OCI-LY7 (cell line): ENCODE results near the gene DIP2A. TPM values are rescaled to one million over a fixed set of nuclear protein-coding genes. Genes with fewer than 3 reads are reported as not detected.

Experiments
- BruUV-seq: library from RNA; stranded (reverse); fragments of 400-500 nt; replicated peaks from 2 replicates; lab custom pipeline; 2021; lab: Mats Ljungman, UMichigan
- CTCF ChIA-PET: fragments of 300-600 bp; sonication (Branson Sonifier 250); formaldehyde crosslinking; loops from one replicate; lab custom pipeline; 2022; ENCODE audit warnings: antibody characterized with exemption; ENCODE audit not compliant: unreplicated experiment; lab: Charles Lee
- POLR2A ChIA-PET: fragments of 300-600 bp; sonication (Branson Sonifier 250); formaldehyde crosslinking; loops from one replicate; lab custom pipeline; 2022; ENCODE audit warnings: antibody characterized with exemption; lab: Charles Lee
- DNase-seq: peaks from one replicate; pipeline ENCODE4 v3.0.0-alpha.2; 2015; ENCODE audit warnings: low spot score
- H2AFZ ChIP-seq: fragments of 200-600 bp; sonication (generic), shearing (Covaris generic); 2 replicates; pipeline ENCODE4 v1.6.1; 2014; ENCODE audit warnings: mild to moderate bottlenecking, antibody characterized with exemption, low read length, moderate library complexity
- H3K27ac ChIP-seq: fragments of 200-600 bp; sonication (generic); 2 replicates; pipeline ENCODE4 v1.5.1; 2014; ENCODE audit warnings: mixed run types, low read depth, mild to moderate bottlenecking, moderate library complexity, low read length, inconsistent platforms; ENCODE audit not compliant: poor library complexity, severe bottlenecking
- H3K36me3 ChIP-seq: fragments of 200-600 bp; sonication (generic); 2 replicates; pipeline ENCODE4 v1.6.1; 2014; ENCODE audit warnings: mild to moderate bottlenecking, antibody characterized with exemption, low read length, moderate library complexity, mixed read lengths; ENCODE audit not compliant: insufficient read depth
- H3K4me1 ChIP-seq: fragments of 200-600 bp; sonication (generic); 2 replicates; pipeline ENCODE4 v1.5.1; 2014; ENCODE audit warnings: mild to moderate bottlenecking, low read length; ENCODE audit not compliant: insufficient read depth, poor library complexity, severe bottlenecking
- H3K4me2 ChIP-seq: fragments of 200-600 bp; sonication (generic); 2 replicates; pipeline ENCODE4 v1.6.1; 2014; ENCODE audit warnings: mild to moderate bottlenecking, low read length
- H3K4me3 ChIP-seq: fragments of 200-600 bp; sonication (generic); 2 replicates; pipeline ENCODE4 v1.5.1; 2014; ENCODE audit warnings: mild to moderate bottlenecking, low read depth, low read length; ENCODE audit not compliant: poor library complexity, severe bottlenecking
- H3K79me2 ChIP-seq: fragments of 200-600 bp; sonication (generic); 2 replicates; pipeline ENCODE4 v1.6.1; 2016; ENCODE audit warnings: low read depth, mild to moderate bottlenecking, low read length, moderate library complexity, mixed read lengths; ENCODE audit not compliant: insufficient read depth
- H3K9me2 ChIP-seq: fragments of 200-600 bp; sonication (generic); 2 replicates; pipeline ENCODE4 v1.6.1; 2016; ENCODE audit warnings: mild to moderate bottlenecking, low read length, mixed read lengths; ENCODE audit not compliant: insufficient read depth
- H3K9me3 ChIP-seq: fragments of 200-600 bp; sonication (generic); 2 replicates; pipeline ENCODE4 v1.6.1; 2014; ENCODE audit warnings: mild to moderate bottlenecking, mixed run types, low read length, mixed read lengths
- H4K20me1 ChIP-seq: fragments of 200-600 bp; sonication (generic); 2 replicates; pipeline ENCODE4 v1.6.1; 2014; ENCODE audit warnings: mild to moderate bottlenecking, antibody characterized with exemption, low read length, moderate library complexity, mixed read lengths; ENCODE audit not compliant: insufficient read depth
- EZH2phosphoT487 ChIP-seq: fragments of 200-600 bp; sonication (generic); IDR thresholded peaks from 2 replicates; pipeline ENCODE4 v1.6.1; 2018; ENCODE audit warnings: low read depth, borderline replicate concordance, mild to moderate bottlenecking, mixed run types, antibody characterized with exemption, low read length, moderate library complexity, mixed read lengths
- intact Hi-C: fragments of 100-400 bp; cut with micrococcal nuclease; formaldehyde crosslinking; loops from one replicate; pipeline ENCODE4 v1.10.0; 2022; ENCODE audit not compliant: unreplicated experiment
- total RNA-seq, 2 experiments: library from RNA; depleted of rRNA in 1 of 2; stranded (reverse); fragments of >200 nt in 1 of 2; shearing (Covaris generic) in 1 of 2; gene quantifications; 2 replicates each; pipeline ENCODE4 v1.2.3, GENCODE V29; 2014 to 2022
- TF ChIP-seq, protein P1 (sequence below): fragments of 200-600 bp; sonication (generic); conservative IDR thresholded peaks from 2 replicates; pipeline ENCODE4 v1.5.1; 2014; ENCODE audit warnings: mild to moderate bottlenecking, antibody characterized with exemption, low read length, moderate library complexity, mixed read lengths

The DIP2A gene
- total RNA-seq, 2 experiments from 2014 or later: 27.9 to 44.7 TPM

- no peak overlapping the region for H2AFZ ChIP-seq
- H3K9me3 ChIP-seq: no peaks in the 10 kb centered on the region
- no TSS peak for BruUV-seq
- peaks cover 60% of the 10 kb centered on the region for H3K36me3 ChIP-seq
- H3K4me3 ChIP-seq: no peak overlapping the region
- H4K20me1 ChIP-seq: no peaks in the 10 kb centered on the region
- DNase-seq: peak; percentile 13
- H3K9me2 ChIP-seq: no peaks in the 10 kb centered on the region
- TF ChIP-seq, protein P1, sequence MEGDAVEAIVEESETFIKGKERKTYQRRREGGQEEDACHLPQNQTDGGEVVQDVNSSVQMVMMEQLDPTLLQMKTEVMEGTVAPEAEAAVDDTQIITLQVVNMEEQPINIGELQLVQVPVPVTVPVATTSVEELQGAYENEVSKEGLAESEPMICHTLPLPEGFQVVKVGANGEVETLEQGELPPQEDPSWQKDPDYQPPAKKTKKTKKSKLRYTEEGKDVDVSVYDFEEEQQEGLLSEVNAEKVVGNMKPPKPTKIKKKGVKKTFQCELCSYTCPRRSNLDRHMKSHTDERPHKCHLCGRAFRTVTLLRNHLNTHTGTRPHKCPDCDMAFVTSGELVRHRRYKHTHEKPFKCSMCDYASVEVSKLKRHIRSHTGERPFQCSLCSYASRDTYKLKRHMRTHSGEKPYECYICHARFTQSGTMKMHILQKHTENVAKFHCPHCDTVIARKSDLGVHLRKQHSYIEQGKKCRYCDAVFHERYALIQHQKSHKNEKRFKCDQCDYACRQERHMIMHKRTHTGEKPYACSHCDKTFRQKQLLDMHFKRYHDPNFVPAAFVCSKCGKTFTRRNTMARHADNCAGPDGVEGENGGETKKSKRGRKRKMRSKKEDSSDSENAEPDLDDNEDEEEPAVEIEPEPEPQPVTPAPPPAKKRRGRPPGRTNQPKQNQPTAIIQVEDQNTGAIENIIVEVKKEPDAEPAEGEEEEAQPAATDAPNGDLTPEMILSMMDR: no peak
- no peak for TF ChIP-seq EZH2phosphoT487
- intact Hi-C loops: no loop called here
- H3K4me1 ChIP-seq: peaks cover 5% of the 10 kb centered on the region
- H3K27ac ChIP-seq: no peak overlapping the region
- H3K79me2 ChIP-seq: no peaks in the 10 kb centered on the region
- H3K4me2 ChIP-seq: no peak overlapping the region
- ChIA-PET POLR2A (interaction anchor here (0.7 kb wide), 1 partner anchor 170 kb away, joined by 3 read pairs; no protein-coding TSS in a partner anchor), CTCF (no interaction called here)
Measured at GRCh38 chr21:46423546-46424038, 35.1 kb upstream of the DIP2A start.

GRCh38 chr21:46424039-46424591, 34.6 kb upstream of the DIP2A start:
- no TSS peak for BruUV-seq

GRCh38 chr21:46424621-46425020, 34.1 kb upstream of the DIP2A start:
- POLR2A ChIA-PET: no interaction called here
- CTCF ChIA-PET: no interaction called here
- no peaks in the 10 kb centered on the region for H3K79me2 ChIP-seq
- H3K4me2 ChIP-seq: no peak overlapping the region
- peaks cover 5% of the 10 kb centered on the region for H3K4me1 ChIP-seq
- no peaks in the 10 kb centered on the region for H3K9me2 ChIP-seq
- peaks cover 51% of the 10 kb centered on the region for H3K36me3 ChIP-seq
- no peaks in the 10 kb centered on the region for H3K9me3 ChIP-seq
- no peak for DNase-seq
- TF ChIP-seq, protein P1: no peak
- no peak for TF ChIP-seq EZH2phosphoT487
- no peak overlapping the region for H2AFZ ChIP-seq
- no peaks in the 10 kb centered on the region for H4K20me1 ChIP-seq
- H3K4me3 ChIP-seq: no peak overlapping the region
- H3K27ac ChIP-seq: no peak overlapping the region
- BruUV-seq: no TSS peak
- intact Hi-C loops: no loop called here

More at GRCh38 chr21:46424039-46424591, 34.6 kb upstream of the DIP2A start:
- H4K20me1 ChIP-seq: no peaks in the 10 kb centered on the region
- ChIA-PET CTCF (no interaction called here), POLR2A (no interaction called here)
- H3K9me2 ChIP-seq: no peaks in the 10 kb centered on the region
- DNase-seq: no peak
- peaks cover 5% of the 10 kb centered on the region for H3K4me1 ChIP-seq
- intact Hi-C loops: no loop called here
- H3K36me3 ChIP-seq: peaks cover 56% of the 10 kb centered on the region
- H3K79me2 ChIP-seq: no peaks in the 10 kb centered on the region
- H3K27ac ChIP-seq: no peak overlapping the region
- no peak overlapping the region for H2AFZ ChIP-seq
- no peak overlapping the region for H3K4me3 ChIP-seq
- H3K9me3 ChIP-seq: no peaks in the 10 kb centered on the region
- H3K4me2 ChIP-seq: no peak overlapping the region
- TF ChIP-seq EZH2phosphoT487: no peak
- TF ChIP-seq, protein P1: no peak
